Prostate gland (tissue), 2 donors: ENCODE results near the gene SHISA8.

Experiments
- POLR2A ChIP-seq: fragments of 450-650 bp; IDR thresholded peaks from one replicate; pipeline ENCODE4 v1.6.1; 2016; ENCODE audit warnings: antibody characterized with exemption, mild to moderate bottlenecking
- POLR2AphosphoS5 ChIP-seq: sonication (generic); formaldehyde crosslinking; IDR thresholded peaks from one replicate; pipeline ENCODE4 v1.6.1; 2017; ENCODE audit warnings: antibody characterized with exemption
- TF ChIP-seq, protein P1 (sequence below), 4 experiments: fragments of 200-600 bp in 2 of 4; fragments of 450-650 bp in 2 of 4; sonication (generic) in 2 of 4; IDR thresholded peaks; 1 replicate in 3 of 4; 2 replicates in 1 of 4; pipeline ENCODE4 v1.5.1; 2016 to 2019; ENCODE audit warnings: antibody characterized with exemption in 4 of 4, mild to moderate bottlenecking in 2 of 4, moderate library complexity in 2 of 4

DNA sequence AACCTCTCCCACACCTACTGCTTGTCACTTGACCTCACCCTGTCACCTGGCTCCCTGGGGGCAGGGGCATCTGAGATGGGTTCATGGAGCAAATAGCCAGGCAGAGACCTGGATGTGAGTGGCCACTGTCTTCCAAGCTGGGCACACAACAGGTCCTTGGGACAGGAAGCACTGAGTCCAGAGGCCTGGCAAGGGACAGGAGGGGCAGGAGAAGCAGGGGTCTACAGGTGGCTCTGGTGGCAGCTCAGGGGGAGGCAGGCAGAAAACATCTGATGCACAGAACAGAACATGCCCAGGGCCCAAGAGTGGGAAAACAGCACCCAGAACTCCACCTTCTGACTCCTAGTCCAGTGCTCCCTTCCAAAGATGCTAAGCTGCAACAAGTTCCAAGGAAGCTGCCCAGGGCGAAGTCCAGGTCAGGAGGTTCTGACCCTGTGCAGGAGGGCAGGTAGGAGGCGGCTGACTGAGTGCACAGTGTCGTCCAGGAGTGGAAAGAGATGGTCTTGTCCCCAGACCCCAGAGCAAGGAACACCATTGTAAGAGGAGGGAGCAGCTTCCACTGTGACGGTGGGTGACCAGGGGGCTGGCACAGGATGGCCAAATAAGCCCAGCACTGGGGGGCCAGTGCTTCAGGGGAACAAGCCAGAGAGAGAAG is 8.2 kb upstream of the SHISA8 start:
- TF ChIP-seq, protein P1, sequence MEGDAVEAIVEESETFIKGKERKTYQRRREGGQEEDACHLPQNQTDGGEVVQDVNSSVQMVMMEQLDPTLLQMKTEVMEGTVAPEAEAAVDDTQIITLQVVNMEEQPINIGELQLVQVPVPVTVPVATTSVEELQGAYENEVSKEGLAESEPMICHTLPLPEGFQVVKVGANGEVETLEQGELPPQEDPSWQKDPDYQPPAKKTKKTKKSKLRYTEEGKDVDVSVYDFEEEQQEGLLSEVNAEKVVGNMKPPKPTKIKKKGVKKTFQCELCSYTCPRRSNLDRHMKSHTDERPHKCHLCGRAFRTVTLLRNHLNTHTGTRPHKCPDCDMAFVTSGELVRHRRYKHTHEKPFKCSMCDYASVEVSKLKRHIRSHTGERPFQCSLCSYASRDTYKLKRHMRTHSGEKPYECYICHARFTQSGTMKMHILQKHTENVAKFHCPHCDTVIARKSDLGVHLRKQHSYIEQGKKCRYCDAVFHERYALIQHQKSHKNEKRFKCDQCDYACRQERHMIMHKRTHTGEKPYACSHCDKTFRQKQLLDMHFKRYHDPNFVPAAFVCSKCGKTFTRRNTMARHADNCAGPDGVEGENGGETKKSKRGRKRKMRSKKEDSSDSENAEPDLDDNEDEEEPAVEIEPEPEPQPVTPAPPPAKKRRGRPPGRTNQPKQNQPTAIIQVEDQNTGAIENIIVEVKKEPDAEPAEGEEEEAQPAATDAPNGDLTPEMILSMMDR (IDR thresholded peaks at IDR 0.05): no peak
- TF ChIP-seq POLR2A (no peak), POLR2AphosphoS5 (no peak)
